Measurements from ENCODE around the gene TMEM184B.

GRCh38 chr22:38276166-38276565 is 3.4 kb upstream of the TMEM184B start:
- TF ChIP-seq CTCF (conservative IDR thresholded peaks at IDR 0.05) (no peak), ZFX (IDR thresholded peaks at IDR 0.05) (no peak)
